Kidney (tissue), 14 donors: Measurements from ENCODE around the gene FOXK1. TPM values are rescaled to one million over a fixed set of nuclear protein-coding genes. Genes with fewer than 3 reads are reported as not detected.
A peak's percentile ranks its signal among the peaks of the same experiment; 100 is the strongest.
"Not testable (repeated sequence)": the region's sequence is repeated elsewhere in the genome, so short reads cannot be mapped to it uniquely, and the experiment has no call there.

ENCODE experiments used
- DNase-seq, 5 donors: peaks; one replicate each; pipeline ENCODE4 v3.0.0-alpha.2; 2013 to 2020
- FAIRE-seq: peaks from 2 replicates; lab custom pipeline; 2012; peaks lifted over from hg19 to GRCh38; lab: Jason Lieb, UNC
- H3K27ac ChIP-seq, 2 donors: one replicate each; pipeline ENCODE4 v1.7.0; 2013; ENCODE audit warnings: low read depth in 2 of 2, low read length in 2 of 2, inconsistent platforms in 1 of 2
- H3K27me3 ChIP-seq: one replicate; pipeline ENCODE4 v1.7.1; 2013; ENCODE audit warnings: low read length, inconsistent platforms; ENCODE audit not compliant: control insufficient read depth, insufficient read depth
- H3K36me3 ChIP-seq, 3 donors: one replicate each; pipeline versions ENCODE4 v1.7.0 to v1.7.1; 2013; ENCODE audit warnings: low read length in 3 of 3, control low read depth in 1 of 3, inconsistent platforms in 1 of 3; ENCODE audit not compliant: insufficient read depth in 3 of 3, control insufficient read depth in 2 of 3
- H3K4me1 ChIP-seq, 3 donors: one replicate each; pipeline versions ENCODE4 v1.7.0 to v1.7.1; 2013; ENCODE audit warnings: low read length in 3 of 3, inconsistent platforms in 1 of 3, low read depth in 1 of 3; ENCODE audit not compliant: control insufficient read depth in 2 of 3, insufficient read depth in 2 of 3
- H3K4me3 ChIP-seq, 3 donors: one replicate each; pipeline versions ENCODE4 v1.7.0 to v1.8.1; 2013; ENCODE audit warnings: low read length in 3 of 3, control low read depth in 1 of 3, inconsistent platforms in 1 of 3
- H3K9ac ChIP-seq, 3 donors: one replicate each; pipeline versions ENCODE4 v1.7.0 to v1.7.1; 2013; ENCODE audit warnings: low read length in 3 of 3, control low read depth in 1 of 3, inconsistent platforms in 1 of 3
- H3K9me3 ChIP-seq, 3 donors: one replicate each; pipeline versions ENCODE4 v1.7.0 to v1.7.1; 2013; ENCODE audit warnings: low read length in 3 of 3, control low read depth in 1 of 3, inconsistent platforms in 1 of 3; ENCODE audit not compliant: control insufficient read depth in 2 of 3, insufficient read depth in 1 of 3
- intact Hi-C: fragments of 100-400 bp; cut with DNase I; formaldehyde crosslinking; loops from one replicate; pipeline ENCODE4 v1.11.1; 2022
- polyA plus RNA-seq: library from polyadenylated mRNA; stranded (reverse); fragments of 350-450 nt; fragmentation: Illumina TruSeq; extraction: RNeasy Lipid Tissue Mini Kit (QIAGEN cat#74804); gene quantifications from one replicate; pipeline ENCODE4 v1.2.3, GENCODE V29; 2014; ENCODE audit warnings: low read depth, low replicate concordance; ENCODE audit not compliant: insufficient read depth
- total RNA-seq: library from RNA; stranded (reverse); fragmentation: NEBNext Ultra II Directional; extraction: Animal tissue kit (Norgen Biotek cat#: 25700); gene quantifications from one replicate; pipeline ENCODE4 v1.2.1, GENCODE V29; 2021
- TF ChIP-seq, protein P1 (sequence below): IDR thresholded peaks from 3 replicates; pipeline ENCODE4 v1.5.1; 2012; ENCODE audit warnings: mild to moderate bottlenecking, moderate library complexity, borderline replicate concordance; ENCODE audit not compliant: insufficient read depth; ENCODE audit errors: extremely low read depth
- donor health status: control.
- donor health status: control.
- donor health status: control.
- donor health status: control.
- donor health status: control.
- donor health status: DM: yes; HTN: yes; CAD: no.
- donor health status: Normal renal cell carcinoma (clear cell type).

Gene FOXK1
- total and polyA plus RNA-seq, 2 donors from 2014 or later = 3.9 to 44.2 TPM

DNA sequence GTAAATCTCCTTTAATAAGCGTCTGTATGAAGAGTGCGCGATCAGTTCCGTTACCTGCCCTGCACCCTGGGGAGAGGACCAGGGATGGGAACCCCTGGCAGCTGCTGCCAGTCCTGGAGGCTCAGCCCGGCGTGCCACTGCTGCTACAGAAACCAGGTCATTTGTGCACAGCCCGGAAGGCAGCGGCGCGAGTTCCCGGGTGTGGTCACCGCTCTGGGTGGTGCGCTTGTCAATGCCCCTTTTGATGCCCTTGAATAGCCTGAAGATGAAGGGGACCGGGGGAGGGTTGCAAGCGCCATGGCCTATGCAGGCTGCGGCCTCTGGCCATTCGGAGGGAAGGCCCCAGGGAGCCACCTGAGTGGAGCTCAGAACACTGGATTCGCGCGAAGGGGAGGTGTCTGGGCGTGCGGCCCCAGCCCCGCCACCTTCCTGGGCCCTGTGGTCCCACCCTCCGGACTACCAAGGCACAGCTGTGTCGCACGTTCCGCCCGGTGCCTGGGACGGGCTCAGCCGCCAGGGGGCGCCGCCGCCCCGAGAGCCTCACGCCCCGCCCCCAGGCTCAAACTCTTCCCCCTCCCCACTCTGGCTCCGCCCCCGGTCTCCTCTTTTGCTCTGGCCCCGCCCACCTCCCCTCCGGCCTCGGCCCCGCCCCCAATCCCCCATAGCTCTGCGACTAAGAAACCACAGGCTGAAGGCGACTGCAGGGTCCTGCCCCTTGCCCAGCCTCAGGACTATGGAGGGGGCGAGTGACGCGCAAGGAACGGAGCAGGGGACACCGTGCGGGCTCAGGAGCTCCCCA, 109.8 kb downstream of the FOXK1 start:
- peak in 4 of 5 donors; percentile 89 to 94 (median 92) for DNase-seq
- Histone ChIP-seq H3K4me3 (peak overlapping the region in 2 of 3 donors; percentile 20 to 21), H3K27me3 (no peaks in the 10 kb centered on the region), H3K9me3 (no peaks in the 10 kb centered on the region), H3K4me1 (no peaks in the 10 kb centered on the region), H3K9ac (no peak overlapping the region), H3K36me3 (peaks cover 0 to 14% (median 3%) of the 10 kb centered on the region in 3 donors), H3K27ac (no peak overlapping the region)
- FAIRE-seq = no peak
- TF ChIP-seq, protein P1, sequence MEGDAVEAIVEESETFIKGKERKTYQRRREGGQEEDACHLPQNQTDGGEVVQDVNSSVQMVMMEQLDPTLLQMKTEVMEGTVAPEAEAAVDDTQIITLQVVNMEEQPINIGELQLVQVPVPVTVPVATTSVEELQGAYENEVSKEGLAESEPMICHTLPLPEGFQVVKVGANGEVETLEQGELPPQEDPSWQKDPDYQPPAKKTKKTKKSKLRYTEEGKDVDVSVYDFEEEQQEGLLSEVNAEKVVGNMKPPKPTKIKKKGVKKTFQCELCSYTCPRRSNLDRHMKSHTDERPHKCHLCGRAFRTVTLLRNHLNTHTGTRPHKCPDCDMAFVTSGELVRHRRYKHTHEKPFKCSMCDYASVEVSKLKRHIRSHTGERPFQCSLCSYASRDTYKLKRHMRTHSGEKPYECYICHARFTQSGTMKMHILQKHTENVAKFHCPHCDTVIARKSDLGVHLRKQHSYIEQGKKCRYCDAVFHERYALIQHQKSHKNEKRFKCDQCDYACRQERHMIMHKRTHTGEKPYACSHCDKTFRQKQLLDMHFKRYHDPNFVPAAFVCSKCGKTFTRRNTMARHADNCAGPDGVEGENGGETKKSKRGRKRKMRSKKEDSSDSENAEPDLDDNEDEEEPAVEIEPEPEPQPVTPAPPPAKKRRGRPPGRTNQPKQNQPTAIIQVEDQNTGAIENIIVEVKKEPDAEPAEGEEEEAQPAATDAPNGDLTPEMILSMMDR = peak; percentile 32
- intact Hi-C loops = no loop called here

DNA sequence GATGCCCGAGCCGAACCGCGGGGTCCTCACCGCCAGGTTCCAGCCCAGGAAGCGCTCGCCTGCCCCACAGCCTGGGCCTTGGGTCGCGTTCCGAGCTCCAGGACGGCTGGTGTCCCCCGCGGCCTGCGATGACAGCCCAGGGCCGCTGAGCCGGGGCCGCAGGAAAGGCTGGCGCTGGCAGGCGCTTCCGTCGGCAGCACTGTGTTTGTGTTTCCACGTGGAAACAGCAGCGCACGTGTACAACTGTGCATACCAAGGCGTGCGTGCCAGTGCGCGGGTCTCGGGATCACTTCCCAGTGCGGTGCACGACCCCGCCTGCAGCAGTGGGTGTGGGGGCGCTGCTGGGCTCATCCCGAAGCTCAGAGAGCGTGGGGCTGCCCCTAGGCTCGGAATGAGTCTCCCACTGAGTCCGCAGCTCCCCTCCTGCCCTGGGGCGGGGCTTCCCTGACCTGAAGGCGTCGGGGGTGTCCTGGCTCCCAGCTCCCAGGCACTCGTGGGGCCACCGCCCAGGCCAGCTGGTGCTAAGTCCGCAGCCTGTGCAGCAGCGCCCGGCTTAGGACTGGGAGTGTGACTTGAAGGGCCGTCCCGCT, 110.5 kb downstream of the FOXK1 start:
- peak in 4 of 5 donors; percentile 61 to 88 (median 64) for DNase-seq
- no peak overlapping the region for H3K27ac ChIP-seq
- peaks cover 0 to 14% (median 3%) of the 10 kb centered on the region in 3 donors for H3K36me3 ChIP-seq
- H3K4me1 ChIP-seq = no peaks in the 10 kb centered on the region
- H3K9me3 ChIP-seq = no peaks in the 10 kb centered on the region
- peak overlapping the region in 2 of 3 donors; percentile 20 to 21 for H3K4me3 ChIP-seq
- FAIRE-seq = no peak
- intact Hi-C loops = no loop called here
- H3K27me3 ChIP-seq = no peaks in the 10 kb centered on the region
- TF ChIP-seq, protein P1 = no peak
- H3K9ac ChIP-seq = no peak overlapping the region

DNA sequence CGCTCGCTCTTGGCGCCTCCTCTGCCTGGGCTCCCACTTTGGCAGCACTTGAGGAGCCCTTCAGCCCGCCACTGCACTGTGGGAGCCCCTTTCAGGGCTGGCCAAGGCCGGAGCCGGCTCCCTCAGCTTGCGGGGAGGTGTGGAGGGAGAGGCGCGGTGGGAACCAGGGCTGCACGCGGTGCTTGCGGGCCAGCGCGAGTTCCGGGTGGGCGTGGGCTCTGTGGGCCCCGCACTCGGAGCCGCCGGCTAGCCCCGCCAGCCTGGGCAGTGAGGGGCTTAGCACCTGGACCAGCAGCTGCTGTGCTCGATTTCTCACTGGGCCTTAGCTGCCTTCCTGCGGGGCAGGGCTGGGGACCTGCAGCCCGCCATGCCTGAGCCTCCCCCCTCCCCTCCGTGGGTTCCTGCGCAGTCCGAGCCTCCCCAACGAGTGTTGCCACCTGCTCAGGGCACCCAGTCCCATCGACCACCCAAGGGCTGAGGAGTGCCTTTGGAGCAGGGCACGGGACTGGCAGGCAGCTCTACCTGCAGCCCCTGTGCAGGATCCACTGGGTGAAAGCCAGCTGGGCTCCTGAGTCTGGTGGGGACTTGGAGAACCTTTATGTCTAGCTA, 111.4 kb downstream of the FOXK1 start:
- H3K9me3 ChIP-seq, H3K4me3 ChIP-seq, FAIRE-seq, H3K4me1 ChIP-seq, H3K27ac ChIP-seq, intact Hi-C loops, H3K9ac ChIP-seq, H3K27me3 ChIP-seq: not testable (repeated sequence)
- peaks cover 0 to 11% (median 3%) of the 10 kb centered on the region in 3 donors for H3K36me3 ChIP-seq
- peak in 1 of 5 donors; percentile 78 for DNase-seq

DNA sequence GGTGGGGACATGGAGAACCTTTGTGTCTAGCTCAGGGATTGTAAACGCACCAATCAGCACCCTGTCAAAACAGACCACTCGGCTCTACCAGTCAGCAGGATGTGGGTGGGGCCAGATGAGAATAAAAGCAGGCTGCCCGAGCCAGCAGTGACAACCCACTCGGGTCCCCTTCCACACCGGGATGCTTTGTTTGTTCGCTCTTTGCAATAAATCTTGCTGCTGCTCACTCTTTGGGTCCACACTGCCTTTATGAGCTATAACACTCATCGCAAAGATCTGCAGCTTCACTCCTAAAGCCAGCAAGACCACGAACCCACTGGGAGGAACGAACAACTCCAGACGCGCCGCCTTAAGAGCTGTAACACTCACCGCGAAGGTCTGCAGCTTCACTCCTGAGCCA, 112.1 kb downstream of the FOXK1 start:
- H3K9me3 ChIP-seq, DNase-seq, H3K27me3 ChIP-seq, H3K27ac ChIP-seq, H3K36me3 ChIP-seq, H3K4me1 ChIP-seq, FAIRE-seq, H3K9ac ChIP-seq, H3K4me3 ChIP-seq, intact Hi-C loops: not testable (repeated sequence)
